22Rv1 (cell line): Measurements from ENCODE around the gene CBLN2.

ENCODE experiments used
- CTCF ChIP-seq: fragments of 450-650 bp; IDR thresholded peaks from 2 replicates; pipeline ENCODE4 v1.5.1; 2017; ENCODE audit warnings: mild to moderate bottlenecking
- ZFX ChIP-seq: fragments of 450-650 bp; IDR thresholded peaks from 2 replicates; pipeline ENCODE4 v1.6.1; 2017; ENCODE audit warnings: antibody characterized with exemption, borderline replicate concordance

GRCh38 chr18:72566290-72566689 is 22.1 kb upstream of the CBLN2 start:
- TF ChIP-seq CTCF: no peak
- no peak for TF ChIP-seq ZFX
